HG03196 (cell line): ENCODE data around the gene HOXD11.

Experiments used
- ATAC-seq: cut with Tn5 transposase; IDR thresholded peaks from one replicate; pipeline ENCODE4 v1.9.1; 2021; ENCODE audit not compliant: unreplicated experiment

HOXD11 gene

GRCh38 chr2:176081376-176081836 lies 25.7 kb upstream of the HOXD11 start:
- no peak for ATAC-seq

GRCh38 chr2:176081837-176082524 lies 25.1 kb upstream of the HOXD11 start:
- no peak for ATAC-seq

GRCh38 chr2:176082525-176082823 lies 24.6 kb upstream of the HOXD11 start:
- ATAC-seq: no peak

GRCh38 chr2:176082824-176083751 lies 24.0 kb upstream of the HOXD11 start:
- no peak for ATAC-seq

GRCh38 chr2:176083796-176084261 lies 23.3 kb upstream of the HOXD11 start, which contains the start of gene EVX2:
Gene EVX2, minus strand, starts transcription at chr2:176083962. Its CDS starts 186 bp downstream, at chr2:176083776.
- no peak for ATAC-seq

- no peak for ATAC-seq
These were observed 22.4 kb upstream of the HOXD11 start for GRCh38 chr2:176084611-176085119.

DNA sequence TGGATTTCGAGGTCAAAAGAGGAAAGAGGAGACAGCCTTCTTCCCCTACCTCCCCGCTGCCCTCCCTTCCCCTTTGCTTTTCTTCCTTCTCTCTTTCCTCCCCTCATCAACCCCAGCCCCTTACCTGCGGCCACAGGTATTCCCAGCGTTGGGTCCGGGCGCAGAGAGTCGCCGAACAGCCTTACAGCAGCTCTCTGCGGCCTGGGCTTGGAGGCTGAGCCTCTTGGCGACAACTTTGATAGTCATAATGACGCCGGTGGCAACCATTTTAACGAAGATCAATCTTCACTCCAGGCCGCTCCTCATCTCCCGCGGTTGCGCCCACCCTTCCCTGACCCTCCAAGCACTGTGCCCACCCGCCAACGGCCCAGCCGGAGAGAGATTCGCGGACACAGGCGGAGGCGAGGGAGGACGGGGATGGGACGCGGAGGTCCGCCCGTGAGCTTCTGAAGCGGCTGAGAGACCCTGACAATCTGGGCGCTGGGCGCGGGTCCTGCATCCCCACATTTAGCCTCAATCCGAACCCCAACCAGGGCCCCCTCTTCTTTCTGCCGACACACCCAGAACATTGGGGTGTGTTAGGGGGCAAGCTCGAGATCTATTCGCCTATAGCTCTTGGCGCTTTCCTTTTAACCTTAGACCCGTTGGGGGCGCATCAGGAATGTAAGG lies 21.8 kb upstream of the HOXD11 start:
- no peak for ATAC-seq

DNA sequence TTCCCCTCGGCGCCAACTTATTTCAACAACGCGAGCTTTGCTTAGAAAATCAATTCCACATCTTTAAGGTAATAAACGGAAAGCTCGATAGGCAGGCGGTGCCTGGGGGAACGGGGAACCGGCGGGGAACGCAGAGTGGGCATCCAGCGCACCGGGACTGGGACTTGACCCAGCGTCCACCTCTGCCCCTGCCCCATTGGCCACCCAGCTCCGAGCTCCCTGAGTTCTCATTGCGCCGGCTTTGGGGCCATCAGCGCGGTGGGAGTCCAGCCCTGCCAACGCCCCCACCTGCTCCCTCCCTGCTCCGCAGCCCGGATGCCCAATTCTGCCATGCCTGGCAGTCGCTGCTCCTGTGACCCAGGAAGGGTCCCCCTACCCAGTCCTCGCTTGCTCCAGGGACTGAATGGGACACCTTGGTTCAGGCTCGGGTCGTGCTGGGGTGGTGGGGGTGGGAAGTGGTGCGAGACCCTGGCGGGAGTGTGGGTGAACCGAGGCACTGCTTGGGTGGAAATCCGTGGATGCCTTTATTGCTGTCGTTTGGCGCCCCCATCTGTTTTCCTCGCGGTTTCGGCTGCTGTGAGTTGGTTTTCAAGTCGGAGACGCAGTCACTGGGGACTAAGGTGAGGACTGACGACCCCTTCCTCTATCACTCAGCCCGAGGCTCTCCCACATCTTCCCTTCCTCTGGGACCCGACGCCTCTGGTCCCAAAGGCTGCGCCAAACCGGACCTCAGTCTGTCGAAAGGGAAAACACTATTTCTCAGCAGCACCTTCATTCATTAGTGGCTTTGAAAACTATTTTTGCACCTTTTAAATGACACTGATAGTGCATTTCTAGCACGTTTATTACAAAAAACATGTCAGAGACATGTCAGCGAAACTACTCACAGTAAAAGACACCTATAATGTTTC lies 21.0 kb upstream of the HOXD11 start:
- ATAC-seq: no peak

DNA sequence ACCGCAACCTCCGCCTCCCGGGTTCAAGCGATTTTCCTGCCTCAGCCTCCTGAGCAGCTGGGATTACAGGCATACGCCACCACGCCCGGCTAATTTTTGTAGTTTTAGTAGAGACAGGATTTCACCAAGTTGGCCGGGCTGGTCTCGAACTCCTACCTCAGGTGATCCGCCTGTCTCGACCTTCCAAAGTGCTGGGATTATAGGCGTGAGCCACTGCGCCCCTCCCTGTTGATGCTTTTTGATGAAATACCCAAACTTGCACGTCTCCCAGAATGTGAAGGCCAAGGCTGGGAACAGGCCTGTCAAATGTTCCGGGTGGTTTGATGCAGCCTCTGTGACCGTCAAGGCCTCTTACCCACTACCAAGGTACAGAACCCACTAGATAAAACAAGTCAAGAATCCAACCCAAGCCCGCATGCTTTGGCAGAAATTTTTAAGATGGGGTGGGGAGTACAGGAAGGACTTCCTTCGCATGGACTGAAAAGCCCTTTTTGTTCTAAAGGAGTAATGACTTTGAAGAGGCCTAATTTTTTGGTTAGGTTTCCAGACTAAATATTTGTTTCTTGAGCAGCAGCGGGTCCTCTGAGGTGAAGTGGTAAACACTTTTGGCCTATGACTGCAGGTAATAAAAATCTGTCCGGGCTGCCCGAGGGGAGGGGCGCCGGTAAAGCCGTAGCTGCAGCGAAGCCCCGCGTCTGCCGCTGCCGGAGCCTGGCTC lies 19.6 kb upstream of the HOXD11 start:
- no peak for ATAC-seq

DNA sequence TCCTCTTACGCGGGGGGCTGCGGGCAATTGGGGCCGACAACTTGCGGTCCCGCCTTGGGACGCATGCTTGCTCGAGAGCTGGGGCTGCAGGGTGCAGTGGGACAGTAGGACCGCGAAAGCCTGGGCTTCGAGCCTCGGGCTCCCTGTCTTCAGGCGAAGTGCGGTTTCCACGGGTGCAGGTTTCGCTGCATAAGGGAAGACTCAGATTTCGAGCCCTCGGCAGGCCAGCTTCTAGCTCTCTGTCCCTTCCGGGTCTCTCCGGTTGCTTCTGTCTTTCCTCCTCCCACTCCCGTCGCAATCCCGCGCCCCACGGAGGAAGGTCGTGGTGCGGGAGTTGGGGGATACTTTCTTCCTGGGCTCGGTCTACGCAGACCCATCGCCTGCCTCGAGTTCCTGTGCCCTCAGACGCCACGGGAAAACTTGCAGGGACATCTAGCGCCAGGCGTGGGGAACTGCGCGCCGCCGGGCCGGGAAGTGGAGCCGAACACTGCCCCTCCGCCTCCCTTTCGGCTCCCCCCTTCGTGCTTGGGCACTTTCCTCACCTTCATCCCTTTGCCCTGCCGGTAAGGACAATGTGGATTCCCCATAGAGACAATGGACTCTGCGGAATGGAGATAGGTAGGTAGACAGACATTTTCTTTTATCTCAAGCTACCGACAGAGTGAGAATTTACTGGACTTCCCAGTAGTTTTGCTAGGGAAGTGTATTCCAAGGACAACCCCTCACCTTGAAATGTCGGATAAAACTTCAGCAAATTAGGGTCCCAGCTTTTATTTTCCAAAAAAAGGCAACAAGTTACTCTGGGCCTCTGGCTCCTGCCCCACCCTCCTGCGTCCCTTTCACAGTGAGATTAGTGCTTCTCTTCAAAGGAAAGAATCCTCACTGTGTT lies 18.8 kb upstream of the HOXD11 start:
- ATAC-seq: no peak

GRCh38 chr2:176088937-176089842 lies 17.9 kb upstream of the HOXD11 start:
- no peak for ATAC-seq

DNA sequence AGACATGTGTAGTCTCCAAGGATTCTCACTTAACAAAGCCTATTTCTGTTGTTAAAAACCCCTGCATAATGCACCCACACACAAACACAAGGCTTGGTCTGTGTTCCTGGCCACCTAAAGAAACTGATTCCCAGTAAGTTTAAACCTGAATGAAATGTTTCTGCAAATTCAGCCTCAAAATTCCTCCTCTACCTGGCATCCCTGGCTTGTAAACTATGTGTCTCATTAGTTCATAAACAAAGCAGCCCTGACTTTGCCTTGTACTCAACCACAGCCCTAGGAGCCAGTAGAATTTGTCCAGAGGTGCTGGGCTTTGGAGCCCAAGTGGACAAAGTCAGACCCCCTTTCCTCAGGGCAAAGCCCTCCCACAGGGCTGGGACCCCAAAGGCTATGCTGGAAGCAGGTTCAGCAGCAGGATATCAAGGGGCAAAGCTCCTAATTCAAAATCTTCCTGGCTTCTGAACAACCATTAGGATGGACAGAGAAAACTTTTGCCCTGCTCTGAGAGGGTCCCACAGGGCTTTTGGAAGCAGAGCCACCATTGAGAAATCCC lies 17.2 kb upstream of the HOXD11 start:
- ATAC-seq: no peak

DNA sequence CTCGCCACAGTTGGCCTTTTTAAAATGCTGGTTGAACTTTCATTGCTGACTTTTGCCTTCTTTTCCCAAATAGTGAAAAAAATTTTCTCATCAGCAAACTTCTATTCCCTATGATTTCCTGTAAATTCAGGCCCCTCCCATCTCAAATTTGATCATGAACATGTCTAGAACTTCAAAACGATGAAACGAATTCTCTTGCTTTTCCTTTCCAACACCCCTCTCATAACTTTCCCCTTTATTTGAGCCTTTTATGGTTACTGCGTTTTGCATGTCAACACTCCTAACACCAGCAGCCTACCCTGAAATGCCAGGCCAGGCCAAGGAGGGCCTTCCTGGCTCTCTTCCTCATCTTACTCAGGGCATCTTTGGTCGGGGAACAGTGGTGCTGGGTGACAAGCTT lies 16.2 kb upstream of the HOXD11 start:
- ATAC-seq: no peak

DNA sequence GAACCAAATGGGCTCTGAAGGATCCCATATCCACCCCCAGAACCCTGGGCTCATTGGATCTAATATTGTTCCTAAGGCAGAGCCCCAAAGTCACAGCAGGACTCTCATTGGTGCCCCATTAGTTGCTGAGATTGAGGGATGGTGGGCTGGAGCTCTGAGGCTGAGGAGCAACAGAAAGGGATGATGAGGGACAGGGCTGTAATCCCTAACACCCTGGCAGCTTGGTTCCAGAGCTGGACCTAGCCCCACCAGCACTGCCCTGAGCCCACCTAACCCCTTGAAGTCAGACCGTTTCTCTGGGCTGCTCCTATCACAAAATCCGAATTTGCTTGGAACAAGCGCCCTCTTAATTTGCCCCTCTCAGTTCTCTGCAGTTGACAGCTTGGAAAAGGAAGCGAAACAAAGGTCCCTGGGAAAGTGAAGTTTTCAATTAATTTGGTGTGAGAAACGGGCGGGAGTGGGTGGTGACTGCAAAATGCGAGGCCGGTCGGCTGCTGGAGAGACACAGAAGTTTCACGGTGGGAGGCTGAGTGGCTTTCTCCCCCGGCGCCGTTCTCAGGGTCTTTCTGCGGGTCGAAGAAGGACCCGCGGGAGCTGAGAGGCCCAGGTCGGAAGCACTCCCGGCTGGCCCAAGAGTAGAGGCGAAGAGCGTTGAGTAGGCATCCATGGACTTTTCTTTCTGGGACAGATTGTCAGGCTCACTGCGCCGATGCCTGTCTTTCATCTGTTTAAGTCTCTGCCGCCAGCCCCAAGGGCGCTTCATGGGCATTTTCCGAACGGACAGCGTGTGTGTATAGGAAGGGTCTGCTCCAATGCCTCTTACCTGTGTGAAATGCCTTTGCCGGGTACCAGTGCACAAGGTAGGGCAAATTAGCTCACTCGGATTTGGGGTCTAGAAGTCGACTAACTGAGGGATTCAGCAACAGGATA lies 15.5 kb upstream of the HOXD11 start:
- no peak for ATAC-seq

DNA sequence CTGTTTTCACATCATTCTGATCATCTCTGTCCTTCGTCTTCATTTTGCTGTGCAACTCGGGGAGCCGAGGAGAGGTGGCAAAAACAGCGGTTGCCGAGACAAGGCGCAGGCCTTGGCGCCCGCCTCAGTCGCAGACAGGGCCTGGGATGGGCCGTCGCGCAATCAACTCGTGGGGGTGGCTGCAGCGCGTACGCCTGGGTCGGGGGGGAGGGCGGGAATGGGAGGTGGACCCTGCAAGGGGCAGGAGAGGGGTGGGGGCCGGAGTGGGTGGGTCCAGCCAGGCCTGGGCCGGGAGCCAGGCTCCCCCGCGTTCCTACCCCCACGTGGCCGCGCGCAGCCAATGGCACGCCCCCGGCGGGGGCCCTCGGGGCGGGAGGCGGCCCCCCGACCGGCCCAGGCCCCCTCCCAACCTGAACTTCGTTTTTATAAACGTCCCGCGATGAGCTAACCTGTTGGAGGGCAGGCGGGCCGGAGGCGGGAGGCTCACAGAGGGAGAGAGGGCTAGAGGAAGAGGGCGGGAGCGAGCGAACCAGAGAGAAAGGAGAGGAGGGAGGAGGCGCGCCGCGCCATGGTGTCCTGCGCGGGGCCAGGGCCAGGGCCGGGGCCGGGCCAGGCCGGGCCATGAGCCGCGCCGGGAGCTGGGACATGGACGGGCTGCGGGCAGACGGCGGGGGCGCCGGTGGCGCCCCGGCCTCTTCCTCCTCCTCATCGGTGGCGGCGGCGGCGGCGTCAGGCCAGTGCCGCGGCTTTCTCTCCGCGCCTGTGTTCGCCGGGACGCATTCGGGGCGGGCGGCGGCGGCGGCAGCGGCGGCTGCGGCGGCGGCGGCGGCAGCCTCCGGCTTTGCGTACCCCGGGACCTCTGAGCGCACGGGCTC lies 14.6 kb upstream of the HOXD11 start, which contains the start of gene HOXD13:
HOXD13 (plus strand) TSS at position 452 of the 875 bp plus-strand sequence; CDS start at position 622, 170 bp downstream.
- no peak for ATAC-seq
